Central memory CD4-positive, alpha-beta T cell (primary cell): ENCODE results near the gene SAP30.
A peak's percentile ranks its signal among the peaks of the same experiment; 100 is the strongest.

ENCODE experiments used
- DNase-seq: peaks from one replicate; pipeline ENCODE4 v3.0.0; 2022

Gene SAP30

GRCh38 chr4:173367946-173368345 is 2.8 kb upstream of the SAP30 start:
- DNase-seq, result no peak

GRCh38 chr4:173370130-173370476 is 651 bp upstream of the SAP30 start:
- no peak for DNase-seq

- DNase-seq, result peak; percentile 50
Measured at GRCh38 chr4:173371292-173372192, 788 bp downstream of the SAP30 start.

- no peak for DNase-seq
Measured at GRCh38 chr4:173374588-173374987, 3.8 kb downstream of the SAP30 start.

GRCh38 chr4:173379929-173380328 is 9.2 kb downstream of the SAP30 start:
- no peak for DNase-seq

GRCh38 chr4:173380987-173381386 is 10.2 kb downstream of the SAP30 start:
- no peak for DNase-seq

- DNase-seq, result no peak
Measured at GRCh38 chr4:173381610-173382009, 10.9 kb downstream of the SAP30 start.

- DNase-seq, result no peak
Measured at GRCh38 chr4:173382349-173382748, 11.6 kb downstream of the SAP30 start.

GRCh38 chr4:173386751-173387150 is 16.0 kb downstream of the SAP30 start:
- DNase-seq, result no peak

- DNase-seq, result no peak
Measured at GRCh38 chr4:173391701-173392100, 20.9 kb downstream of the SAP30 start.

- DNase-seq, result no peak
Measured at GRCh38 chr4:173397604-173398003, 26.9 kb downstream of the SAP30 start.

- no peak for DNase-seq
Measured at GRCh38 chr4:173398220-173398619, 27.5 kb downstream of the SAP30 start.

- no peak for DNase-seq
Measured at GRCh38 chr4:173398779-173399415, 28.1 kb downstream of the SAP30 start, which contains the start of gene SCRG1. Gene SCRG1, minus strand, starts transcription at chr4:173399116. Its CDS starts 7,702 bp downstream, at chr4:173391414.

GRCh38 chr4:173401063-173401462 is 30.3 kb downstream of the SAP30 start:
- DNase-seq, result no peak

GRCh38 chr4:173403051-173403450 is 32.3 kb downstream of the SAP30 start:
- no peak for DNase-seq

GRCh38 chr4:173404296-173404865 is 33.6 kb downstream of the SAP30 start:
- DNase-seq, result no peak

GRCh38 chr4:173405840-173406606 is 35.3 kb downstream of the SAP30 start:
- no peak for DNase-seq

- DNase-seq, result no peak
Measured at GRCh38 chr4:173410079-173410478, 39.3 kb downstream of the SAP30 start.

GRCh38 chr4:173411106-173411693 is 40.4 kb downstream of the SAP30 start:
- no peak for DNase-seq

GRCh38 chr4:173413036-173413435 is 42.3 kb downstream of the SAP30 start:
- no peak for DNase-seq

- no peak for DNase-seq
Measured at GRCh38 chr4:173414456-173414855, 43.7 kb downstream of the SAP30 start.

GRCh38 chr4:173415092-173415491 is 44.3 kb downstream of the SAP30 start:
- DNase-seq, result no peak
